ENCODE data around the gene PDCD1.

Gene PDCD1

GRCh38 chr2:241864168-241864849 is 5.6 kb upstream of the PDCD1 start:
- DNase-seq, result no peak

DNA sequence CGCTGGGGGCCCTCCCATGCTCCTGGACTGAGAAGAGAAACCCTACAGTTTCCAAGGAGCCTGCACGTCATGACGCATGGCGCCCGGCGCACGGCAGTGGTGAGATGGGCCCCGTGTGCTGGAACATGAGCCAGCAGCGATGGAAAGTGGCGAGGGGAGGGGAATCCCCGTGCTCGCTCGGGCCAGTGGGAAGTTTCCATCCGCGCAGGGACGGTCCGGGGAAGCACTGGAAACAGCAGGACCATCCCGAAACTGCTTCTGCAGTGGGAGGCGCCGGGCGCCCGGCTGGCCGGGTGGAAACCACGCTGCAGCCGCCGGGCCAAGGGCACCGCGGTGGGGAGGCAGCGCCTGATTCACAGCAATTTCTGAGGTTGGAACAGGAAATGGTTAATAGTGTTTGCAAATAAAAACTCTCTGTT is 4.9 kb upstream of the PDCD1 start:
- no peak for DNase-seq

DNA sequence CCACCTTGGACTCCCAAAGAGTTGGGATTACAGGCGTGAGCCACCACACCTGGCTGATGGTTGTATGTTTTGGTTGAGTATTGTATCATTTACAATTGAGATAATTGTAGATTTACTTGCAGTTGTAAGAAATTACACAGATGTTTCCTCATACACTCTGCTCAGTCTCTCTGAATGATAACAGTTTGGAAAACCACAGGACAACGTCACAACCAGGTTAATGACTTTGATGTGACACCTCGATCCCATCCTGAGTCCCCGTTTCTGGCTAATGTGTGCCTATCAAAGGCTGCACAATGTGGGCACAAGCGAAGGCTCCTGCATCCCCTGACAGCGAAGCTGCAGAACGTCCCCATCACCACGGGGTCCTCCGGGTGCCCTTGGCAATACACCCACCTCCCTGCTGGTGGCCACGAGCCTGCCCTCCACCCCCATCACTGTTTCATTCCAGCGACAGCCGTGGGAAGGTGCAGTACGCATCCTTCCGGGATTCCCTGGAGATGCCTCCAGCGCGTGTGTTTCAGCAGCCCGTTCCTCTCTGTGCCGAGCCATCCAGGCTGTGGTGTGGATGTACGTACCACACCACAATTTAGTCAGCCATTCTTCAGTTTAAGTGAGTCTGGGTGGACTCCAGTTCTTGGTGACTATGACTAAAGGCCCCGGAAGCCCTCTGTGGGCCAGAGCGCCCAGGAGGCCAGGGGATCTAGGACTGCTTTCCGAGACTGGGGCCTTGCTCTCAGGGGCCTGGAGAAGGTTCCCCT is 4.3 kb upstream of the PDCD1 start:
- DNase-seq, result no peak

DNA sequence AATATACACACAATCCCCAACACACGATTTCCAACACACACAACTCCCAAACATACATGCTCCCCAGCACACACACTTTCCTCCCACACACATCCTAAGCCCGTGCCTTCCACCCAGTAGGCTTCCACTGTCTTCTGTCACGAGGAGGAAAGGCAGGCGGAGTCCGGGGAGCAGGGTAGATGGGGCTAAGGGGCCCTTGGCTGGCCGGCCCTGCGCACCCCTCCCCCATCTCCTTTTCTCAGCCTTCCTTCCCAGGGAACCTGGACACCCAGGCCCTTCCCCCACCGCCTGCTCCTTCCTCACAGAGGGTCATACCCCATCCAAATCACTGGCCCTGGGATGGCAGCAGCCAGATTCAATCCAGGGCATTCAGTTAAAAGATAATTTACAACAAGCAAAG is 3.4 kb upstream of the PDCD1 start:
- no peak for DNase-seq

GRCh38 chr2:241861264-241861663 is 2.6 kb upstream of the PDCD1 start:
- DNase-seq, result no peak

GRCh38 chr2:241860184-241861078 is 1.7 kb upstream of the PDCD1 start:
- no peak for DNase-seq

GRCh38 chr2:241859436-241860183 is 916 bp upstream of the PDCD1 start:
- DNase-seq, result no peak

DNA sequence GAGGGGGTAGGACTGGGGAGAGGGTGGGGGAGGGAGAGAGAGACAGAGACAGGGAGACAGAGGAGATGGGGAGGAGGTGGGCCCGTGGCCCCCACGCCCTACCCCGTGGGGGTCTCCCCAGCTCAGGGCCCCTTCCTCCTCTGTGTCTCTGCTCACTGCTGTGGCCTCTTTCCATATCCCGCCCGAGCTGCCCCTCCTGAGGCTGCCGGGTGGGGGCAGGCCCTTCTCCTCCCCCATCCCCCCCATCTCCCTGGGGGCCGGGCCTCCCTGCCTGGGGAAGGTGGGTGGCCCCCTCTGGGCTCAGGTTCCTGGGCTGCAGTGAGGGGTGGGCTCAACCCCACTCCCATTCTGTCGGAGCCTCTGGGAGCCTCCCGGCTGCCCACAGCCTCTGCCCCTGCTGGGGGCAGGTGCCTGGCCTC is 332 bp upstream of the PDCD1 start:
- no peak for DNase-seq

DNA sequence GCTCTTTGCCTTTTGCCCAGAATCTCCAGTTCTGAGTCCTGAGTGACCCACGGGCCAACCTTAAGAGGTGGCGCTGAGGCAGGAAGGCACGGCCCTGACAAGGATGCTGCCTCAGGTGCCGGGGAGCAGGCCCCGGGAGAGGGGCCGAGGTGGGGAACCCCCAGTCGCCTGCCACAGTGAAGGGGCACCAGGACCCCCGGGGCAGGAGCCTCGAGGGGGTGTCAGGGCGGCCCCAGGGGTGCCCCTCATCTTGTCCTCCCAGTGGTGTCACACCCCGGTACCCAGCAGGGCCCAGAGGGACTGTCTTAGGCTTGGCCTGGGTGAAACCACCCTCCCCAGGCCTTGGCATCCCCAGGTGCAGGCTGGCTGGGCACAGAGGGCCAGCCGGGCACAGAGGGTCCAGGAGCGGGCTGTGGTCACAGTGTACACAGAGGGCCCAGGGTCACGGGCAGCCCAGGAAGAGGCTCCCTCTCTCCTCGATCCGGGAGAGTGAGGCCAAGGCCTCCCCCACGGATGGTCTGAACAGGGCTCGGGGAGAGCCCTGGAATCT is 1.0 kb downstream of the PDCD1 start:
- no peak for DNase-seq

DNA sequence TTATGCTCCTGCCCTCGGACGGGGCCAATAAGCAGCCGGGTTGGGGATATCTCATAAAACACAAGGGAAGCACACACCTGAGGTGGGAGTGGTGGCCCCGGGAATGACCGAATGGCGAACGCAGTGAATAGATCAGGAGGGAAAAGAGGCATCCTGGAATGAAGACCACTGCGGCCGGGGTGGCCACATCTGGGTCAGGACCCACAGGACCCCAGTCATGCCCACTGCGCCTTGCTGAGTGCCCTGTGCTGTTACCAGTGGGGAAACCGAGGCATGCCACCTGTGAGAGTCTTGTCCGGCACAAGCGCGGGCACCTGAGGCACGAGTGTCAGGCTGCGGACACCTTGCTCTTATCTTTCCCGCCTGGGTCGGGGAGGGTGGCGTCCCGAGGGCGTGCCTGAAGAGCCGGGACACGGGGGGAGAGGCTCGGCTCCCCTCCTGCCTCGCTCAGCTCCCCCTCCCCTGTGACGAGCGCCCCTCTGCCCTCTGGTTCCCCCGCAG is 1.6 kb downstream of the PDCD1 start:
- no peak for DNase-seq

GRCh38 chr2:241855888-241856422 is 2.7 kb downstream of the PDCD1 start:
- no peak for DNase-seq

DNA sequence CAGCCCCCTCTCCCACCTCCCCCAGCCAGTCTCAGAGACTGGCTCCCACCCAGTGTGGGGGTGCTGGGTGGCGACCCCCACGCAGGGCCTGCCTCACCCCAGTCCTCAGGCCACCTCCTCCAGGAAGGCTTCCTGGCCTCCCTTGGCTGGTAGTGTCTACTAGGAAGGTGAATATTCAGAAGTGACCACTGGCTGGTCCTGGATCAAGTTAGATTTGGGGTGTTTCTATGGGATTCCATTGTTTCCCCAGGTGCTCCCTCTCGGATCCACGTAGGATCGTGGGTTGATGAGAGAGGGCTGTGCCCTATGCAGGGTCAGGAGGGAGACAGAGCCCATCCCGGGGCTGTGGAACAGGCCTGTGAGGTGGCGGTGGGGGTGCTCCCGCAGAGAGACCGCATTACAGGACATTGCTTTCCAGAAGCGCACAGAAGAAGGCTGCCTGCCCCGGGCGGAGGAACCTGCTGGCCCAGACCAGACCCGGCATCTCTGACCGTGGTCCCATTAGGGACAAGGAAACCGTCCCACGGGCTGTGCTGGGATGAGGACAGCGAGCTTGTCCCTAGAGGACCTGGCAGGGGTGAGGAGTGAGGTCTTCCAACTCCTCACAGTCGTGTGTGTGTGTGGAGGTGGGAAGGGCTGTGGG is 3.3 kb downstream of the PDCD1 start:
- no peak for DNase-seq

- no peak for DNase-seq
These were observed 4.1 kb downstream of the PDCD1 start for GRCh38 chr2:241854342-241855244.

DNA sequence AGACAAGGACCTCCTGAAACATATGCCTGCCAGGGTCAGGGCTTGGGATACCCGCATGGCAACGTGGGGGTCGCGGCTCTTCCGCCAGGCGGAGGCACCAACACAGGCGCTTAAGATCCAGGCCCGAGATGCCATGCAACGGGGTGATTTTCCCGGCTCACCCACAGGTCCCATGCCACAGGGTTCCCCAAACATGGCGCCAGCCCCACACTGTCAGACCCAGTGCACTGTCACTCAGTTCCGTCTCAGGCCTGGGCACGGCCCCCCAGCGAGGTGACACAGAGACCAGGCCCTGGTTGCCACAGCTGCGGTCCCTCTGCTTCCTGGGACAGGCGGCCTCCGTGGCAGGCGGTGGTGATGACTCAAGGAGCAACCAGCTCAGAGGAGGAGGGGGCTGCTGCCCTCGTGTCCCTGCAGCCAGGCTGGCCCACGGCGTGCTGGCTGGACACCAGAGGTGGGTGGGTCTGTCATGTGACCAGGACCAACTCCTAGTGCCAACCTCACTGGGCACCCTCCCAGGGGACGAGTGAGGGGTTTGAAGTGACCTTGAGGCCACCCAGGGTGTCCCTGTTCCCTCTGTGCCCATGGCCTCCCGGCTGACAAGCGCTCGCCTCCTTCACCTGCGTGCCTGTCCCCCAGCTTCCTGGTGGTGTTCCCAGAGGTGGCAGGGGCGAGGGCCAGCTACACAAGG is 4.9 kb downstream of the PDCD1 start:
- no peak for DNase-seq

- DNase-seq, result no peak
These were observed 5.6 kb downstream of the PDCD1 start for GRCh38 chr2:241852981-241853631.

DNA sequence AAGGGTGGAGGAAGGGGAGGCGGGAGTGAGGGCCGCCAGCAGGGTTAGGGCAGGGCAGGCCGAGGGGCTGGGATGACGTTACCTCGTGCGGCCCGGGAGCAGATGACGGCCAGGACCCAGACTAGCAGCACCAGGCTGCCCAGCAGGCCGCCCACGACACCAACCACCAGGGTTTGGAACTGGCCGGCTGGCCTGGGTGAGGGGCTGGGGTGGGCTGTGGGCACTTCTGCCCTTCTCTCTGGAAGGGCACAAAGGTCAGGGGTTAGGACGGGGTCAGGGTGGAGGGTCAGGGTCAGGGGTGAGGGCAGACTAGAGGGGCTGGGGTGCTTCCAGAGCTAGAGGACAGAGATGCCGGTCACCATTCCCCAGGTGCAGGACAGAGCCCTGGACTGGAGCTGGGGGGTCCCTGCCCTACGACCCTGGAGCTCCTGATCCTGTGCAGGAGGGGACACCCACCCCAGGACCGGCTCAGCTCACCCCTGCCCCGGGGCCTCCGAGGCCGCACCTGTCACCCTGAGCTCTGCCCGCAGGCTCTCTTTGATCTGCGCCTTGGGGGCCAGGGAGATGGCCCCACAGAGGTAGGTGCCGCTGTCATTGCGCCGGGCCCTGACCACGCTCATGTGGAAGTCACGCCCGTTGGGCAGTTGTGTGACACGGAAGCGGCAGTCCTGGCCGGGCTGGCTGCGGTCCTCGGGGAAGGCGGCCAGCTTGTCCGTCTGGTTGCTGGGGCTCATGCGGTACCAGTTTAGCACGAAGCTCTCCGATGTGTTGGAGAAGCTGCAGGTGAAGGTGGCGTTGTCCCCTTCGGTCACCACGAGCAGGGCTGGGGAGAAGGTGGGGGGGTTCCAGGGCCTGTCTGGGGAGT is 6.3 kb downstream of the PDCD1 start:
- DNase-seq, result no peak

GRCh38 chr2:241851325-241852115 is 7.2 kb downstream of the PDCD1 start:
- DNase-seq, result no peak

All from NCI-H1417 (cell line).